Peyer's patch (tissue), 4 donors: ENCODE measurements around the gene ERO1B.

Experiments
- POLR2A ChIP-seq, 2 donors: fragments of 450-650 bp; IDR thresholded peaks; one replicate each; pipeline ENCODE4 v1.5.1; 2017; ENCODE audit warnings: antibody characterized with exemption in 2 of 2, mild to moderate bottlenecking in 2 of 2, moderate library complexity in 2 of 2
- TF ChIP-seq, protein P1 (sequence below), 6 experiments: fragments of 450-650 bp in 4 of 6; fragments of 200-600 bp in 2 of 6; sonication (generic) in 1 of 6; IDR thresholded peaks; one replicate each; pipeline ENCODE4 v1.5.1; 2017 to 2019; ENCODE audit warnings: antibody characterized with exemption in 6 of 6, mild to moderate bottlenecking in 3 of 6, moderate library complexity in 1 of 6

DNA sequence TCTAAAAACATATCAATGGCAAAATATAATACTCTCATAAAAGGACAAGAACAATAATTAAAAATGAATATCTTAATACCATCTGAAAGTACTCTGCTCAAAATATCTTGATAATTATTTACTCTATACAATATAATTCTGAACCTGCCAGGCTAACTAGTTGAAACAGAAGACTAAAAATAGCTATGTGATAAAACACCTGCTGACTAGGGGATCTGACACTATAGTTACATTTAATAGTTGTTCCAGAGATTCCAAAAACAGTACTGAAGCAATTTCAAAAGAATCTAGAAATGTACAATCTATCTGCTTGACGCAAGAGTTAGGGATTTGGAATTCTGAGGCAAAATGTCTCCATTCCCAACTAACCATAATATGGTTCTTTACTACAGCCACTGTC is 30.2 kb downstream of the ERO1B start:
- TF ChIP-seq, protein P1, sequence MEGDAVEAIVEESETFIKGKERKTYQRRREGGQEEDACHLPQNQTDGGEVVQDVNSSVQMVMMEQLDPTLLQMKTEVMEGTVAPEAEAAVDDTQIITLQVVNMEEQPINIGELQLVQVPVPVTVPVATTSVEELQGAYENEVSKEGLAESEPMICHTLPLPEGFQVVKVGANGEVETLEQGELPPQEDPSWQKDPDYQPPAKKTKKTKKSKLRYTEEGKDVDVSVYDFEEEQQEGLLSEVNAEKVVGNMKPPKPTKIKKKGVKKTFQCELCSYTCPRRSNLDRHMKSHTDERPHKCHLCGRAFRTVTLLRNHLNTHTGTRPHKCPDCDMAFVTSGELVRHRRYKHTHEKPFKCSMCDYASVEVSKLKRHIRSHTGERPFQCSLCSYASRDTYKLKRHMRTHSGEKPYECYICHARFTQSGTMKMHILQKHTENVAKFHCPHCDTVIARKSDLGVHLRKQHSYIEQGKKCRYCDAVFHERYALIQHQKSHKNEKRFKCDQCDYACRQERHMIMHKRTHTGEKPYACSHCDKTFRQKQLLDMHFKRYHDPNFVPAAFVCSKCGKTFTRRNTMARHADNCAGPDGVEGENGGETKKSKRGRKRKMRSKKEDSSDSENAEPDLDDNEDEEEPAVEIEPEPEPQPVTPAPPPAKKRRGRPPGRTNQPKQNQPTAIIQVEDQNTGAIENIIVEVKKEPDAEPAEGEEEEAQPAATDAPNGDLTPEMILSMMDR (IDR thresholded peaks at IDR 0.05), result no peak
- TF ChIP-seq POLR2A (IDR thresholded peaks at IDR 0.05), result no peak
